ENCODE results near the gene PARD6G. TPM values are rescaled to one million over a fixed set of nuclear protein-coding genes. Genes with fewer than 3 reads are reported as not detected.

Gene PARD6G
- total RNA-seq, 1 donor from 2014 or later = 28.3 TPM

DNA sequence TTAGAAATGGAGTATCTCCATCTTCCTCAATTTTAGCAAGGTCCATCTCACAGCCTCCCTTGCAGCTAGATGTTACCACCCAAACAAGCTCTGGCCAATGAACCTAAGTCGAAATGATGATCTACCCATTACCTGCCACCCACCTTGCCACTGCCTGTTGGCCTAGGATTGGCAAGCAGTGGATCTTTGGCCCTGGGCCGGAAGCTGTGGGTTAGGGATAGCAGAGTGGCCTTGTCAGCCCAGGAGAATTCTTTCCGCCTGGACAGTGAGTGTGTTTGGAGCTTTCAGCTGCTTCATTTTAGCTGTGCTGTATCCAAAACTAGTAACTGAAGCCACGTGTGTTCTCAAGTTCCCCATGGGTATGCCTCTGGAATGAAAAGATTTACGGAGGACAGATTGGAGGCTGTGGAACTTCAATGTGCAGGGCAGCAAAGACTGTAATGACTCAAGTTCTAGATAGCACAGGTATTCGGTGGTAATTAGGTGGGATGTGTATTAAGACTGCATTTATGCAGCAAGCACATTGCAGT, 7.7 kb upstream of the PARD6G start:
- Mint-ChIP-seq H3K27me3 (ENCODE audit: low read depth) (no peaks in the 10 kb centered on the region), H3K9me3 (peaks cover 6% of the 10 kb centered on the region), H3K36me3 (ENCODE audit: low read depth) (peaks cover 7% of the 10 kb centered on the region), H3K27ac (ENCODE audit: unreplicated experiment) (no peak overlapping the region), H3K4me3 (no peak overlapping the region), H3K4me1 (no peaks in the 10 kb centered on the region)
- DNase-seq (ENCODE audit: low read depth, low spot score) = no peak
- TF ChIP-seq, protein P1, sequence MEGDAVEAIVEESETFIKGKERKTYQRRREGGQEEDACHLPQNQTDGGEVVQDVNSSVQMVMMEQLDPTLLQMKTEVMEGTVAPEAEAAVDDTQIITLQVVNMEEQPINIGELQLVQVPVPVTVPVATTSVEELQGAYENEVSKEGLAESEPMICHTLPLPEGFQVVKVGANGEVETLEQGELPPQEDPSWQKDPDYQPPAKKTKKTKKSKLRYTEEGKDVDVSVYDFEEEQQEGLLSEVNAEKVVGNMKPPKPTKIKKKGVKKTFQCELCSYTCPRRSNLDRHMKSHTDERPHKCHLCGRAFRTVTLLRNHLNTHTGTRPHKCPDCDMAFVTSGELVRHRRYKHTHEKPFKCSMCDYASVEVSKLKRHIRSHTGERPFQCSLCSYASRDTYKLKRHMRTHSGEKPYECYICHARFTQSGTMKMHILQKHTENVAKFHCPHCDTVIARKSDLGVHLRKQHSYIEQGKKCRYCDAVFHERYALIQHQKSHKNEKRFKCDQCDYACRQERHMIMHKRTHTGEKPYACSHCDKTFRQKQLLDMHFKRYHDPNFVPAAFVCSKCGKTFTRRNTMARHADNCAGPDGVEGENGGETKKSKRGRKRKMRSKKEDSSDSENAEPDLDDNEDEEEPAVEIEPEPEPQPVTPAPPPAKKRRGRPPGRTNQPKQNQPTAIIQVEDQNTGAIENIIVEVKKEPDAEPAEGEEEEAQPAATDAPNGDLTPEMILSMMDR (conservative IDR thresholded peaks at IDR 0.05) = no peak

DNA sequence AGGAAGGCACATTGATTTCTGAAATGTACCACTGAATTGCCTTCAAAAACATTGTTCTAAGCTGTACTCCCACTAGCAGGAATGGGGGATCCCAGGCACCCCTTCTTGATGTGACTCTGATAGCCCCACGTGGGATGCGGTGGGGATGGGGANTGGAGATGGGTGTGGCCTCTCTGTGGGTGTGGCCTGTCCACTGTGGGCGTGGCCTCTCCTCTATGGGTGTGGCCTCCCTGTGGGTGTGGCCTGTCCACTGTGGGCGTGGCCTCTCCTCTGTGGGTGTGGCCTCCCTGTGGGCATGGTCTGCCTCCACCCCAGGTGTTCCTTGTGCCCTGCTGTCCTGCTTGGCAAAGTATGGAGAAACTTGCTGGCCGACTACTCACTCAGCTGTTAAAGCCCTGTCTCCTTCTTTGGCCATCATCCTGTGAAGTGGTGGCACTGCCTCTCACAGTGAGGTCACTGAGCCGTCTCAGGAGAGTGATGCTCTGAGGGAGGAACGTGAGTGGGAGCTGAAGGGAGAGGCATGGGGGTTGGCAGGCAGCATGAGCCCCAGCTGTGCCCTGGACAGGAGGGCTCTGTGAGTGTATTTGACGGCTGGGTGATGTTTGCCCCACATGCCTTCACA, 6.7 kb upstream of the PARD6G start:
- no peaks in the 10 kb centered on the region for H3K27me3 Mint-ChIP-seq (ENCODE audit: low read depth)
- H3K27ac Mint-ChIP-seq (ENCODE audit: unreplicated experiment) = no peak overlapping the region
- TF ChIP-seq, protein P1 (conservative IDR thresholded peaks at IDR 0.05) = no peak
- no peak overlapping the region for H3K4me3 Mint-ChIP-seq
- H3K4me1 Mint-ChIP-seq = no peaks in the 10 kb centered on the region
- peaks cover 6% of the 10 kb centered on the region for H3K9me3 Mint-ChIP-seq
- no peak for DNase-seq (ENCODE audit: low read depth, low spot score)
- H3K36me3 Mint-ChIP-seq (ENCODE audit: low read depth) = peaks cover 7% of the 10 kb centered on the region

DNA sequence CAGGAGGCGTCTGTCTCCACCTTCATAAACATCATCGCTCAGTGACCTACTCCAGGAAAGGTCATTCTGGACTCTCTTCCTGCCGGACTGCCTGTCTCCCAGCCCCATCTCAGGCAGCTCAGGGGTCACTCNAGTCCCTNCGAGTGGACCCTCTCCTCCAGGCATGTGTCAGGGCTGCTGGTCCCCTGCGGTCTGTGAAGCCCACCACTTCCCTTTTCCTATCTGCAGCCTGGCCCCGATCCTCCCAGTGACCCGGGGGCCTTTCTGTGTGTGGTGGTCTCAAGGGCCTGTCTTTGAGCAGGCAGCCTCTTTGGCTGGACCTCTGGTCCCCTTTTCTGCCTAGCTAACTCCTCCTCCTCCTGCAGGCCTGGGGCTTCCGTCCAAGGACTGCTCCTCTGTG, 5.9 kb upstream of the PARD6G start:
- H3K4me3 Mint-ChIP-seq = peak overlapping the region; percentile 14
- H3K4me1 Mint-ChIP-seq = no peaks in the 10 kb centered on the region
- H3K36me3 Mint-ChIP-seq (ENCODE audit: low read depth) = peaks cover 7% of the 10 kb centered on the region
- DNase-seq (ENCODE audit: low read depth, low spot score) = no peak
- no peak overlapping the region for H3K27ac Mint-ChIP-seq (ENCODE audit: unreplicated experiment)
- peaks cover 6% of the 10 kb centered on the region for H3K9me3 Mint-ChIP-seq
- no peaks in the 10 kb centered on the region for H3K27me3 Mint-ChIP-seq (ENCODE audit: low read depth)
- TF ChIP-seq, protein P1 (conservative IDR thresholded peaks at IDR 0.05) = no peak

DNA sequence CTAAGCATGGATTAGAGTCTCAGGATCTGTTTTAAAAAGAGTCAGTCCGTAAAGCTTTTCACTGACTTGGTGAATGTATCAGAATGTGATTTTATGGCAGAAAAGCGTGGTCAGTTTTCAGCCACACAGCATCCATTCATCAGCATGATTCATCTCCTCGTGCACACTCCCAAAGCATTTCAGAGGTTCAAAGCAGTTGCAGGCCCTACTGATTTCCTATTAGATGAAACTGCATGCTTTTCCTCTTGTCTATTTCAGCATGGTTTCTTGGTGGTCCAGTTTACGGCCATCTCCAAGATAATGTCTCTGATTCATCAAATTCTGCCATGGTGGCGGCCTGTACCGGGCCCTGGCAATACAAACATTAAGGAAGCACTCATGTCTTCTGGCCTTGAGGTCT, 4.8 kb upstream of the PARD6G start:
- Mint-ChIP-seq H3K4me1 (no peaks in the 10 kb centered on the region), H3K4me3 (no peak overlapping the region), H3K9me3 (peaks cover 3% of the 10 kb centered on the region), H3K27me3 (ENCODE audit: low read depth) (no peaks in the 10 kb centered on the region), H3K27ac (ENCODE audit: unreplicated experiment) (no peak overlapping the region), H3K36me3 (ENCODE audit: low read depth) (peaks cover 4% of the 10 kb centered on the region)
- TF ChIP-seq, protein P1 (conservative IDR thresholded peaks at IDR 0.05) = no peak
- no peak for DNase-seq (ENCODE audit: low read depth, low spot score)

DNA sequence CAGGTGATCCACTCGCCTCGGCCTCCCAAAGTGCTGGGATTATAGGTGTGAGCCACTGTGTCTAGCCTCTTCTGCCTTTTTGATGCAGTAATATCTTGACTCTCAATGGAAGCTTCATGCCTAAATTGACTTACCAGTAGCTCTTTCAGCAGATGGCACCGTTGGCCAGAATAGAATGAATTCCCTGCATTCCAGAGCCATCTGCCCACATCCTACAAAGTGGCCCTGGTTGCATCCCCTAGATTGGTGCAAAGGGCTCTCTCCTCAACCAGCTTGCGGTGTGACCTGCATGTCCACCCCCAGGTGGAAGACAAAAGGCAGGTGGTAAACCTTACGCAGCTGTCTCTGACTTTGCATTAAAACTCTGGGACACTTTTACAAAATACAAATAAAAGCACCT, 4.4 kb upstream of the PARD6G start:
- peaks cover 4% of the 10 kb centered on the region for H3K36me3 Mint-ChIP-seq (ENCODE audit: low read depth)
- no peaks in the 10 kb centered on the region for H3K9me3 Mint-ChIP-seq
- DNase-seq (ENCODE audit: low read depth, low spot score) = no peak
- no peaks in the 10 kb centered on the region for H3K4me1 Mint-ChIP-seq
- no peak overlapping the region for H3K4me3 Mint-ChIP-seq
- TF ChIP-seq, protein P1 (conservative IDR thresholded peaks at IDR 0.05) = no peak
- no peaks in the 10 kb centered on the region for H3K27me3 Mint-ChIP-seq (ENCODE audit: low read depth)
- H3K27ac Mint-ChIP-seq (ENCODE audit: unreplicated experiment) = no peak overlapping the region
